Left colon (tissue), 2 donors: ENCODE results near the gene MPND. TPM values are rescaled to one million over a fixed set of nuclear protein-coding genes. Genes with fewer than 3 reads are reported as not detected.

Experiments
- ATAC-seq: fragments of 200-7000 bp; cut with Tn5 transposase; one replicate; pipeline ENCODE4 v1.9.1; 2020; ENCODE audit warnings: mild to moderate bottlenecking, moderate library complexity
- DNase-seq, 2 donors: peaks; one replicate each; pipeline ENCODE4 v3.0.0-alpha.2; 2020
- intact Hi-C, 2 donors: fragments of 100-400 bp; cut with DNase I in 1 of 2; cut with micrococcal nuclease in 1 of 2; formaldehyde crosslinking; loops; one replicate each; pipeline versions ENCODE4 v1.11.2 to v1.14.0; 2022; cut with DNase I, micrococcal nuclease
- total RNA-seq, 2 donors: library from RNA; stranded (reverse); fragmentation: NEBNext Ultra II Directional; extraction: Animal tissue kit (Norgen Biotek cat#: 25700); gene quantifications; one replicate each; pipeline ENCODE4 v1.2.1, GENCODE V29; 2021
- donor health status: DM: no; HTN: no; CAD: no.
- donor health status: DM: yes; HTN: yes; CAD: no.

Gene MPND
- total RNA-seq, 2 donors from 2014 or later = 77.3 to 84.6 TPM

- intact Hi-C loops = no loop called here
- ATAC-seq (no peak), DNase-seq (no peak)
Measured at GRCh38 chr19:4389511-4390016, 46.2 kb downstream of the MPND start.

- ATAC-seq (peak; percentile 33), DNase-seq (peak in 1 of 2 donors; percentile 37)
- intact Hi-C loops = no loop called here
Measured at GRCh38 chr19:4390017-4390566, 46.7 kb downstream of the MPND start.

GRCh38 chr19:4390567-4391305 lies 47.4 kb downstream of the MPND start:
- peak; percentile 58 for ATAC-seq
- DNase-seq = no peak
- intact Hi-C loops = no loop called here

GRCh38 chr19:4391306-4391693 lies 47.9 kb downstream of the MPND start:
- intact Hi-C loops = no loop called here
- ATAC-seq (no peak), DNase-seq (no peak)

GRCh38 chr19:4391701-4392483 lies 48.5 kb downstream of the MPND start:
- no peak for DNase-seq
- ATAC-seq = no peak
- intact Hi-C loops = no loop called here

- ATAC-seq (no peak), DNase-seq (no peak)
- intact Hi-C loops = no loop called here
Measured at GRCh38 chr19:4393947-4394590, 50.7 kb downstream of the MPND start.

- DNase-seq (no peak), ATAC-seq (no peak)
- intact Hi-C loops = no loop called here
Measured at GRCh38 chr19:4396949-4397783, 53.8 kb downstream of the MPND start.

GRCh38 chr19:4399812-4400134 lies 56.4 kb downstream of the MPND start:
- intact Hi-C loops = no loop called here
- ATAC-seq (peak; percentile 25), DNase-seq (no peak)

- intact Hi-C loops = no loop called here
- DNase-seq (peak; percentile 85 to 90), ATAC-seq (peak; percentile 68)
Measured at GRCh38 chr19:4400135-4400936, 57.0 kb downstream of the MPND start, which contains the start of gene SH3GL1. Gene SH3GL1, minus strand, starts transcription at chr19:4400547. Its CDS starts 179 bp downstream, at chr19:4400368.

- DNase-seq = no peak
- intact Hi-C loops = no loop called here
Measured at GRCh38 chr19:4401769-4402170, 58.4 kb downstream of the MPND start.

GRCh38 chr19:4402171-4403004 lies 59.0 kb downstream of the MPND start, which contains the start of gene CHAF1A:
Gene CHAF1A, plus strand, starts transcription at chr19:4402640. Its CDS starts 123 bp downstream, at chr19:4402763.
- DNase-seq = peak; percentile 99 to 100
- intact Hi-C loops = no loop called here

More at GRCh38 chr19:4401769-4402170, 58.4 kb downstream of the MPND start:
- ATAC-seq = no peak

GRCh38 chr19:4403005-4403761 lies 59.8 kb downstream of the MPND start:
- DNase-seq = peak; percentile 38 to 39
- intact Hi-C loops = no loop called here
- no peak for ATAC-seq

More at GRCh38 chr19:4402171-4403004, 59.0 kb downstream of the MPND start, which contains the start of gene CHAF1A:
- peak; percentile 88 for ATAC-seq

- no peak for ATAC-seq
- no peak for DNase-seq
- intact Hi-C loops = no loop called here
Measured at GRCh38 chr19:4405977-4406376, 62.6 kb downstream of the MPND start.

GRCh38 chr19:4406626-4407025 lies 63.3 kb downstream of the MPND start:
- intact Hi-C loops = no loop called here
- ATAC-seq = no peak
- DNase-seq = no peak

GRCh38 chr19:4409123-4409933 lies 66.0 kb downstream of the MPND start:
- intact Hi-C loops = no loop called here
- no peak for ATAC-seq
- DNase-seq = no peak
